ENCODE data around the gene STK25. TPM values are rescaled to one million over a fixed set of nuclear protein-coding genes. Genes with fewer than 3 reads are reported as not detected.

The STK25 gene
- 129 TPM for polyA plus RNA-seq (2013, experiment 1 of 2)
- polyA plus RNA-seq (2013, experiment 2 of 2) = 118 TPM

DNA sequence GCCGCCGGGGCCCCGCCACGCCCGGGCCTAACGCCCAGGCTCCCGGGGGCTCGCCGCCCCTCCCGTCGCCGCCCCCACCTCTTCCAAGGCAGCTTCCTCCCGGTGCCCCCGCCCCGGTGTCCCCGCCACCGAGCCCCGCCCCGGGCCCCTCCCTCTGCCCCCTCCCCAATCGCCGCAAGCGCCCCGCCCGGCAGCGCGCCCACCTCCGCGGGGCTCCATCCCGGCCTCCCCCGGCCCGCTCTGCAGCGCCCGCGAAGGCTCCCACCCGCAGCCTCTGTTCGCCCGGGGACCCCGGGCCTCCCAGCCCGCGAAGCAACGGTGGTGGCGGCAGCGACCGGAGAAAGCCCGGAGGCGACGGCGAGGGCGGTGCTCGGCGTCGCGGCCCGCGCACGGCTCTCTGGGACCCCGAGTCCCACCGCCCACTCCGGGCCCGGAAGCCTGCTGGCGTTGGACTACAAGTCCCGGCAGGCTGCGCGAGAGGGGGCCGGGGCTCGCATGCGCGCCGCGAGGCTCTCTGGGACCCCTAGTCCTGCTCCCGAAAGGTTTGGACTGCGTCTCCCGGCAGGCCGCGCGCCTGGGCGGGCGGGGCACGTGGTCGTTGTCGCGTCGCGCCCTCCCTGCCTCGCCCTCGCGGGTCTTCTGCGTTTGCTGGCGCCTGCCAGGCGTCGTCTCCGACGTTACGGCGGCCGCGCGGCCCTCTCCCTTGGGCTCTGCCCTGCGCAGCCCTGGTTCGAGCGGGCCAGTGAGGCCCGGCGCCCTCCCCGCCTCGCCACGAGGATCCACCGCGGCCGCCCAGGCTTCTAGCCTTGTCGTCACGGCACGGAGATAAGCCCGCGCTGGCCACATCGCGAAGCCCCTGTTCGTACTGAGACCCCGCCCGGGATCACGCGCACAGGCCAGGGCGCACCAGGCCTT is at the start of gene STK25:
Gene STK25 (minus strand): TSS at position 345 of the 915 bp plus-strand sequence. CDS start 549 bp downstream, outside the sequence.
- peak within 1 kb of the TSS; percentile 99 for H3K18ac ChIP-seq (ENCODE audit: low read length)
- H3K9ac ChIP-seq (ENCODE audit: low read depth, low read length, poor library complexity) = peak within 1 kb of the TSS; percentile 94
- H3K27ac ChIP-seq (replicated peaks; ENCODE audit: low read length) = peak within 1 kb of the TSS; percentile 60
- H3K4me2 ChIP-seq (ENCODE audit: insufficient read depth, low read length, poor library complexity, severe bottlenecking) = peak within 1 kb of the TSS; percentile 98
- H4K91ac ChIP-seq (ENCODE audit: low read depth, low read length, poor library complexity) = peak within 1 kb of the TSS; percentile 64
- H3K27me3 ChIP-seq (ENCODE audit: control insufficient read depth in 3 of 3, insufficient read depth in 3 of 3, low read depth in 1 of 3, low read length in 3 of 3) = peaks cover 0 to 4% (median 0%) of the 10 kb centered on the region in 3 experiments
- peak within 1 kb of the TSS; percentile 47 for H2BK120ac ChIP-seq (ENCODE audit: low read depth, low read length)
- peak within 1 kb of the TSS; percentile 96 for H2AFZ ChIP-seq (ENCODE audit: low read length)
- no peaks in the 10 kb centered on the region for H3K9me3 ChIP-seq (replicated peaks in 1 of 2; ENCODE audit: control insufficient read depth in 2 of 2, insufficient read depth in 1 of 2, low read depth in 1 of 2, low read length in 2 of 2)
- no CpG with 5 or more reads among the region's 122 CpGs for WGBS, 2 donors (ENCODE audit: extremely low coverage in 2 of 2, insufficient read length in 2 of 2, insufficient replicate concordance in 1 of 2)
- H3K4me3 ChIP-seq (ENCODE audit: low read length in 2 of 2) = peak within 1 kb of the TSS; percentile 66 to 91
- H3K4me1 ChIP-seq (ENCODE audit: control insufficient read depth in 2 of 2, insufficient read depth in 1 of 2, low read depth in 1 of 2, low read length in 2 of 2) = peaks cover 8 to 16% of the 10 kb centered on the region in 2 donors
- H3K36me3 ChIP-seq (replicated peaks in 1 of 2; ENCODE audit: control insufficient read depth in 2 of 2, insufficient read depth in 2 of 2, low read length in 2 of 2) = peaks cover 0 to 33% of the 10 kb centered on the region in 2 donors
- peak; percentile 98 for DNase-seq (ENCODE audit: low spot score)
- no peak within 1 kb of the TSS for H2BK12ac ChIP-seq (ENCODE audit: low read length)
- peaks cover 15% of the 10 kb centered on the region for H3K79me1 ChIP-seq (ENCODE audit: low read depth, low read length)
- peak within 1 kb of the TSS; percentile 82 for H2BK5ac ChIP-seq (ENCODE audit: low read length)
- H2AK5ac ChIP-seq (ENCODE audit: low read depth, low read length) = peak within 1 kb of the TSS; percentile 86
- peak within 1 kb of the TSS; percentile 53 for H4K8ac ChIP-seq (ENCODE audit: low read depth, low read length)
- H2BK15ac ChIP-seq (ENCODE audit: low read length) = no peak within 1 kb of the TSS
- peak within 1 kb of the TSS; percentile 90 for H3K23ac ChIP-seq (ENCODE audit: low read depth, low read length, poor library complexity)
- peak within 1 kb of the TSS; percentile 42 for H3K4ac ChIP-seq (ENCODE audit: low read length)
- peak within 1 kb of the TSS; percentile 99 for H3K14ac ChIP-seq (ENCODE audit: low read length)

DNA sequence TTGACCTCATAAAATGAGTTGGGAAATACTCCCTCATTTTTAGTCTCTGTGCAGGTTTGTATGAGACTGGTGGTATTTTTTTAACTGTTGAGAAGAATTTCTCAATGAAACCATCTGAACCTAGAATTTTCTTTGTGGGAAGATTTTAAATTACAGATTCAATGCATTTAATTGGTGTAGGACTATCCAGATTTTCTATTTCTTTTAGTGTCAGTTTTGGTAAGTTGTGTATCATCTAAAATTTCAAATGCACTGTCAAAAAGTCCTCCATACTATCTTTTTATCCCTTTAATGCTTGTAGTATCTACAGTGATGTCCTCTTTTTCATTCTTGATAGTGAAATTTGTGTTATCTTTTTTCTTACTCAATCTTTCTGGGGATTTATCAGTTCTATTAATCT is 48.4 kb upstream of the STK25 start:
- Histone ChIP-seq H3K27me3 (ENCODE audit: control insufficient read depth in 3 of 3, insufficient read depth in 3 of 3, low read depth in 1 of 3, low read length in 3 of 3) (peaks cover 4 to 36% (median 23%) of the 10 kb centered on the region in 3 experiments), H3K27ac (replicated peaks; ENCODE audit: low read length) (no peak overlapping the region), H2BK12ac (ENCODE audit: low read length) (no peak overlapping the region), H3K4ac (ENCODE audit: low read length) (no peak overlapping the region), H3K4me2 (ENCODE audit: insufficient read depth, low read length, poor library complexity, severe bottlenecking) (no peak overlapping the region), H3K9me3 (replicated peaks in 1 of 2; ENCODE audit: control insufficient read depth in 2 of 2, insufficient read depth in 1 of 2, low read depth in 1 of 2, low read length in 2 of 2) (peaks cover 11 to 20% of the 10 kb centered on the region in 2 donors), H3K4me3 (ENCODE audit: low read length in 2 of 2) (no peak overlapping the region), H2BK5ac (ENCODE audit: low read length) (no peak overlapping the region), H3K9ac (ENCODE audit: low read depth, low read length, poor library complexity) (no peak overlapping the region), H3K23ac (ENCODE audit: low read depth, low read length, poor library complexity) (no peak overlapping the region), H4K91ac (ENCODE audit: low read depth, low read length, poor library complexity) (no peak overlapping the region), H2BK120ac (ENCODE audit: low read depth, low read length) (no peak overlapping the region), H3K36me3 (replicated peaks in 1 of 2; ENCODE audit: control insufficient read depth in 2 of 2, insufficient read depth in 2 of 2, low read length in 2 of 2) (no peaks in the 10 kb centered on the region), H3K18ac (ENCODE audit: low read length) (no peak overlapping the region), H3K4me1 (ENCODE audit: control insufficient read depth in 2 of 2, insufficient read depth in 1 of 2, low read depth in 1 of 2, low read length in 2 of 2) (peaks cover 2 to 4% of the 10 kb centered on the region in 2 donors), H4K8ac (ENCODE audit: low read depth, low read length) (no peak overlapping the region), H2AFZ (ENCODE audit: low read length) (no peak overlapping the region), H2BK15ac (ENCODE audit: low read length) (no peak overlapping the region), H3K14ac (ENCODE audit: low read length) (no peak overlapping the region), H2AK5ac (ENCODE audit: low read depth, low read length) (no peak overlapping the region), H3K79me1 (ENCODE audit: low read depth, low read length) (no peaks in the 10 kb centered on the region)
- DNase-seq (ENCODE audit: low spot score) = no peak

DNA sequence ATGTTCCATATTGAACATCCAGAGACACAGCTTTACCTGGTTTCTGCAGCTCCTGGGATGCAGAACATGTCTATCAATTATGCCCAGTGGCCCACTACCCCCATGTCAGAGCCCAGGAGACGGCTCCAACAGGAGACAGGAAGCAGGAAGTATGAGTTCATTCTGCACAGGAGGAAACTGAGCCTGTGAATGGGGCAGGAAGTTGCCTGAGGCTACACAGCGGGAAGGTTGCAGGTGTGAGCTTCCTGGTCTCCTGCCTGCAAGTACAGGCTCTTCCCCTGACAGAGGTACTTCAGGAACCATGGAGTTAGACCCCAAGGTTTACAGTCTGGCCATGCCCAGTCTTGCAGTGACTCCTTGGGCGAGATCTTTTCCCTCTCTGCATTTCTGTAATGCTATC is 47.3 kb upstream of the STK25 start:
- no peak overlapping the region for H2AK5ac ChIP-seq (ENCODE audit: low read depth, low read length)
- H2BK5ac ChIP-seq (ENCODE audit: low read length) = no peak overlapping the region
- no peak overlapping the region for H3K18ac ChIP-seq (ENCODE audit: low read length)
- H3K4me3 ChIP-seq (ENCODE audit: low read length in 2 of 2) = no peak overlapping the region
- no peaks in the 10 kb centered on the region for H3K36me3 ChIP-seq (replicated peaks in 1 of 2; ENCODE audit: control insufficient read depth in 2 of 2, insufficient read depth in 2 of 2, low read length in 2 of 2)
- peaks cover 2 to 4% of the 10 kb centered on the region in 2 donors for H3K4me1 ChIP-seq (ENCODE audit: control insufficient read depth in 2 of 2, insufficient read depth in 1 of 2, low read depth in 1 of 2, low read length in 2 of 2)
- no peak overlapping the region for H3K9ac ChIP-seq (ENCODE audit: low read depth, low read length, poor library complexity)
- H2BK120ac ChIP-seq (ENCODE audit: low read depth, low read length) = no peak overlapping the region
- WGBS, 2 donors (ENCODE audit: extremely low coverage in 2 of 2, insufficient read length in 2 of 2, insufficient replicate concordance in 1 of 2) = no CpG with 5 or more reads among the region's 3 CpGs
- H3K79me1 ChIP-seq (ENCODE audit: low read depth, low read length) = no peaks in the 10 kb centered on the region
- H3K23ac ChIP-seq (ENCODE audit: low read depth, low read length, poor library complexity) = no peak overlapping the region
- no peak overlapping the region for H3K27ac ChIP-seq (replicated peaks; ENCODE audit: low read length)
- H3K9me3 ChIP-seq (replicated peaks in 1 of 2; ENCODE audit: control insufficient read depth in 2 of 2, insufficient read depth in 1 of 2, low read depth in 1 of 2, low read length in 2 of 2) = peaks cover 11 to 20% of the 10 kb centered on the region in 2 donors
- no peak overlapping the region for H2BK12ac ChIP-seq (ENCODE audit: low read length)
- no peak for DNase-seq (ENCODE audit: low spot score)
- H3K27me3 ChIP-seq (ENCODE audit: control insufficient read depth in 3 of 3, insufficient read depth in 3 of 3, low read depth in 1 of 3, low read length in 3 of 3) = peaks cover 4 to 33% (median 23%) of the 10 kb centered on the region in 3 experiments
- no peak overlapping the region for H4K8ac ChIP-seq (ENCODE audit: low read depth, low read length)
- H3K4me2 ChIP-seq (ENCODE audit: insufficient read depth, low read length, poor library complexity, severe bottlenecking) = no peak overlapping the region
- no peak overlapping the region for H3K4ac ChIP-seq (ENCODE audit: low read length)
- no peak overlapping the region for H2AFZ ChIP-seq (ENCODE audit: low read length)
- H3K14ac ChIP-seq (ENCODE audit: low read length) = no peak overlapping the region
- H4K91ac ChIP-seq (ENCODE audit: low read depth, low read length, poor library complexity) = no peak overlapping the region
- no peak overlapping the region for H2BK15ac ChIP-seq (ENCODE audit: low read length)

DNA sequence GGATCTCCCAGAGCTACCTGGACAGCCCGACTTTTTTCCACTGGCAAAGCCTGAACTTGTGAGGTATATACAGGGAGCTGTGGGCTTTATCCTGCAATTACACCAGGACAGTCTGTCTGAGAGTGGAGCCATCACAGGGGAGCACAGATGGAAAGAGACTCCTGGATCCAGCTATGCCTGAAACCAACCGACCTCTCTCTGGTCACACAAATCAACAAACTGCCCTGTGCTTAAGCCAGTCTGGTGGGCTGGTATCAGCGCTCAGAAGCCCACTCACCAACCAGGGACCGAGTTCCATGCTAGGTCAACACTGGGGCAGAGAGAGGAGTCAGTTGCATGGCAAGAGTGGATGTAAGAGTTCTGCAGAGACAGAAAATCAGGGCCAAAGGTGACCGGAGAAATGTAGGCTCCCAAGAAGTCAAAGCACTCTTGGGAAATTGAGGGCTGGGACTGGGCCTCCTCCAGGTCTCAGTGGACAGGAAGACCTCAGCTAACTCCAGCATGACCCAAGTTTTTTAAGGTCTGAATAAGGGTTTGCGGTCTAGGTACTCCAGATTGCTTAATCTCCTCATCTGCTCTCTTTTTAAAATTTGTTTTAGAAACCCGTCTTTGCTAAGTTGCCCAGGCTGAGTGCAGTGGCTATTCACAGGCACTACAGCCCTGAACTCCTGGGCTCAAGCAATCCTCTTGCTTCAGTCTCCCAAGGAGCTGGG is 46.4 kb upstream of the STK25 start:
- no peak for DNase-seq (ENCODE audit: low spot score)
- Histone ChIP-seq H2AFZ (ENCODE audit: low read length) (no peak overlapping the region), H3K4me2 (ENCODE audit: insufficient read depth, low read length, poor library complexity, severe bottlenecking) (no peak overlapping the region), H3K18ac (ENCODE audit: low read length) (no peak overlapping the region), H3K36me3 (replicated peaks in 1 of 2; ENCODE audit: control insufficient read depth in 2 of 2, insufficient read depth in 2 of 2, low read length in 2 of 2) (no peaks in the 10 kb centered on the region), H2AK5ac (ENCODE audit: low read depth, low read length) (no peak overlapping the region), H3K23ac (ENCODE audit: low read depth, low read length, poor library complexity) (no peak overlapping the region), H3K14ac (ENCODE audit: low read length) (no peak overlapping the region), H3K4ac (ENCODE audit: low read length) (no peak overlapping the region), H4K8ac (ENCODE audit: low read depth, low read length) (no peak overlapping the region), H2BK12ac (ENCODE audit: low read length) (no peak overlapping the region), H2BK120ac (ENCODE audit: low read depth, low read length) (no peak overlapping the region), H3K9me3 (replicated peaks in 1 of 2; ENCODE audit: control insufficient read depth in 2 of 2, insufficient read depth in 1 of 2, low read depth in 1 of 2, low read length in 2 of 2) (peaks cover 11 to 20% of the 10 kb centered on the region in 2 donors), H2BK5ac (ENCODE audit: low read length) (no peak overlapping the region), H3K27ac (replicated peaks; ENCODE audit: low read length) (no peak overlapping the region), H3K9ac (ENCODE audit: low read depth, low read length, poor library complexity) (no peak overlapping the region), H3K4me3 (ENCODE audit: low read length in 2 of 2) (no peak overlapping the region), H3K4me1 (ENCODE audit: control insufficient read depth in 2 of 2, insufficient read depth in 1 of 2, low read depth in 1 of 2, low read length in 2 of 2) (peaks cover 0 to 2% of the 10 kb centered on the region in 2 donors), H4K91ac (ENCODE audit: low read depth, low read length, poor library complexity) (no peak overlapping the region), H3K27me3 (ENCODE audit: control insufficient read depth in 3 of 3, insufficient read depth in 3 of 3, low read depth in 1 of 3, low read length in 3 of 3) (peaks cover 4 to 24% (median 18%) of the 10 kb centered on the region in 3 experiments), H3K79me1 (ENCODE audit: low read depth, low read length) (no peaks in the 10 kb centered on the region), H2BK15ac (ENCODE audit: low read length) (no peak overlapping the region)
- WGBS, 2 donors (ENCODE audit: extremely low coverage in 2 of 2, insufficient read length in 2 of 2, insufficient replicate concordance in 1 of 2) = no CpG with 5 or more reads among the region's 7 CpGs

Data from neuronal stem cell (in vitro differentiated cells).